Measurements from ENCODE around the gene CYP1A1.

Gene CYP1A1

GRCh38 chr15:74695597-74696397 lies 29.5 kb downstream of the CYP1A1 start, which contains the start of gene EDC3:
EDC3 (minus strand) TSS chr15:74696024; CDS start chr15:74675124, 20,900 bp downstream.
- peak; percentile 48 for DNase-seq (ENCODE audit: low spot score)
- no peak for FAIRE-seq

DNA sequence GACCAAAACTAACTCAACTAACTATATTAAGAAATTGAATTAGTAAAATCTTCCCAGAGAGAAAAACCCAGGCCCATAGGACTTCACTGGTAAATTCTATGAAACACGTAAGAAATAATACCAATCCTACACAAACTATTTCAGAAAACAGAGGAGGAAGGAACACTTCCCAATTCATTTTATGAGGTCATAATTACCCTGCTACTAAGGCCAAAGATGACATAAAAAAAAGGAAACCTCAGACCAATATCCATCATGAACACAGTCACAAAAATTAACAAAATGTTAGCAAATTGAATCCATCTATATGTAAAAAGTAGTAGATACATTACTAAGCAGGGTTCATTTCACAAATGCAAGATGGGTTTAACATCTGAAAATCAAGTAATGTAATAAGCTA lies 33.0 kb downstream of the CYP1A1 start:
- FAIRE-seq (no peak), DNase-seq (ENCODE audit: low spot score) (no peak)

DNA sequence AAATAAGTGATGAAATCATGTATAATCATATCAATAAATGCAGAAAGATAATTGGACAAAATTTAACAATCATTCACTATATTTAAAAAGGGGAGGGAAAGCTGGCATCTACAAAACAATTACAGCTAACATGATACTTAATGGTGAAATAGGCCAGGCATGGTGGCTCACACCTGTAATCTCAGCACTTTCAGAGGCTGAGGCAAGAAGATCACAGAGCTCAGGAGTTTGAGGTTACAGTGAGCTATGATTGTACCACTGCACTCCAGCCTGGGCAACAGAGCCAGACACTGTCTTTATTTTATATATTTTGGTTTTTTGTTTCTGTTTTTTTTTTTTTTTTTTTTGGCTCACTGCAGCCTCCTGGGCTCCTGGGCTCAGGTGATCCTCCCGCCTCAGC lies 41.6 kb downstream of the CYP1A1 start:
- DNase-seq (ENCODE audit: low spot score) (no peak), FAIRE-seq (no peak)

- FAIRE-seq (no peak), DNase-seq (ENCODE audit: low spot score) (no peak)
Measured at GRCh38 chr15:74682954-74683353, 42.4 kb downstream of the CYP1A1 start.

DNA sequence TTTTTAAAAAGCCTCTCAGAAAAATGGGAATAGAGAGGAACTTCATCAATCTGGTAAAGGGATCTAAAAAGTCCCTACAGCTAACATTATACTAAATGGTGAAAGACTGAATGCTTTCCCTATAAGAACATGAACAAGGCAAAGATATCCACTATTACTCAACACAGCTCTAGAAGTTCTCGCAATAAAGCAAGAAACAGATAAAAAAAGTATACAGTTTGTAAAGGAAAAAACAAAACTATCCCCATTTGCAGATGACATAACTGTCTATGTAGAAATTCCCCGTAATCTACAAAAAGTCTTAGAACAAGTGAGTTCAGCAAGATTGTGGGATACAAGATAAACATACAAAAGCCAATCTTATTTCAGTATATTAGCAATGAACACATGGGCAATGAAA lies 44.9 kb downstream of the CYP1A1 start:
- DNase-seq (ENCODE audit: low spot score) = no peak
- no peak for FAIRE-seq

DNA sequence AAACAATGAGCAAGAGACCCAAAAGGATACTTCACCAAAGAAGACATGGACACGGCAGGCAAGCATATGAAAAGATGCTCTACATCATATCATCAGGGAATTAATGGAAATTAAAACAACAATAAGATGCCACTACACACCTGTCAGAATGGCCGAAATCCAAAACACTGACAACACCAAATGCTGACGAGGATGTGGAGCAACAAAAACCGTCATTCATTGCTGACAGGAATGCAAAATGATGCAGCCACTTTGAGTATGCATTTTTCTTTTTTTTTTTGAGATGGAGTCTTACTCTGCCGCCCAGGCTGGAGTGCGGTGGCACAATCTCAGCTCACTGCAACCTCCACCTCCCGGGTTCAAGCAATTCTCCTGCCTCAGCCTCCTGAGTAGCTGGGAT lies 48.5 kb downstream of the CYP1A1 start:
- DNase-seq (ENCODE audit: low spot score) (no peak), FAIRE-seq (no peak)

- no peak for FAIRE-seq
- DNase-seq (ENCODE audit: low spot score) = no peak
Measured at GRCh38 chr15:74674161-74674560, 51.2 kb downstream of the CYP1A1 start.

- FAIRE-seq = no peak
- no peak for DNase-seq (ENCODE audit: low spot score)
Measured at GRCh38 chr15:74669627-74670026, 55.7 kb downstream of the CYP1A1 start.
